HEK293 (cell line): Measurements from ENCODE around the gene CHERP.

Experiments
- CTCF ChIA-PET: fragments of 350-600 bp; formaldehyde crosslinking; extraction: SDS; loops from one replicate; lab custom pipeline; 2021; ENCODE audit warnings: antibody characterized with exemption; lab: Yijun Ruan, JAX
- POLR2A ChIA-PET: fragments of 300-600 bp; formaldehyde crosslinking; extraction: SDS; loops from one replicate; lab custom pipeline; 2020; ENCODE audit warnings: antibody characterized with exemption, inconsistent platforms; lab: Yijun Ruan, JAX
- H3K27ac ChIP-seq: fragments of 200-500 bp; sonication (Bioruptor generic); 2 replicates; pipeline ENCODE4 v1.5.1; 2014; ENCODE audit warnings: low read depth, low read length, control low read depth, inconsistent platforms; ENCODE audit errors: extremely low read depth
- H3K36me3 ChIP-seq, 2 experiments: fragments of 200-500 bp in 1 of 2; sonication (Bioruptor generic) in 1 of 2; 1 replicate in 1 of 2; 2 replicates in 1 of 2; pipeline ENCODE4 v1.5.1; 2014 to 2017; ENCODE audit warnings: inconsistent platforms in 2 of 2, low read length in 2 of 2; ENCODE audit not compliant: control insufficient read depth in 2 of 2, insufficient read depth in 1 of 2
- H3K4me1 ChIP-seq: fragments of 200-500 bp; sonication (Bioruptor generic); 2 replicates; pipeline ENCODE4 v1.5.1; 2014; ENCODE audit warnings: mild to moderate bottlenecking, low read length, inconsistent platforms; ENCODE audit not compliant: control insufficient read depth, insufficient read depth
- H3K4me3 ChIP-seq: 2 replicates; pipeline ENCODE4 v1.5.1; 2011; ENCODE audit warnings: low read depth, mild to moderate bottlenecking, control low read depth, low read length, moderate library complexity
- H3K9me3 ChIP-seq: fragments of 200-500 bp; sonication (Bioruptor generic); 2 replicates; pipeline ENCODE4 v1.5.1; 2014; ENCODE audit warnings: low read depth, low read length, inconsistent platforms; ENCODE audit not compliant: control insufficient read depth, insufficient read depth
- ATF2 ChIP-seq: fragments of 450-650 bp; formaldehyde crosslinking; IDR thresholded peaks from 2 replicates; pipeline ENCODE4 v1.5.1; 2016; ENCODE audit warnings: missing biosample characterization, missing genetic modification characterization, low read depth
- ELK4 ChIP-seq: IDR thresholded peaks from 2 replicates; pipeline ENCODE4 v1.6.1; 2011; ENCODE audit warnings: mild to moderate bottlenecking, low read depth, low read length, borderline replicate concordance
- HIC1 ChIP-seq: fragments of 450-650 bp; formaldehyde crosslinking; IDR thresholded peaks from 2 replicates; pipeline ENCODE4 v1.5.1; 2016; ENCODE audit warnings: missing biosample characterization, missing genetic modification characterization
- KLF8 ChIP-seq: fragments of 450-650 bp; formaldehyde crosslinking; IDR thresholded peaks from 2 replicates; pipeline ENCODE4 v1.5.1; 2016; ENCODE audit warnings: missing biosample characterization, missing genetic modification characterization
- SALL2 ChIP-seq: fragments of 450-650 bp; formaldehyde crosslinking; IDR thresholded peaks from 2 replicates; pipeline ENCODE4 v1.5.0; 2017; ENCODE audit warnings: missing biosample characterization, mild to moderate bottlenecking, missing genetic modification characterization, borderline replicate concordance
- ZBTB17 ChIP-seq: fragments of 450-650 bp; formaldehyde crosslinking; IDR thresholded peaks from 2 replicates; pipeline ENCODE4 v1.5.1; 2016; ENCODE audit warnings: missing biosample characterization, missing genetic modification characterization
- ZBTB49 ChIP-seq: fragments of 450-650 bp; formaldehyde crosslinking; IDR thresholded peaks from 2 replicates; pipeline ENCODE4 v1.5.1; 2016; ENCODE audit warnings: missing biosample characterization, missing genetic modification characterization, low read depth
- ZFP69B ChIP-seq: fragments of 450-650 bp; formaldehyde crosslinking; IDR thresholded peaks from 2 replicates; pipeline ENCODE4 v1.5.1; 2016; ENCODE audit warnings: missing biosample characterization, missing genetic modification characterization
- ZNF133 ChIP-seq: fragments of 450-650 bp; formaldehyde crosslinking; IDR thresholded peaks from 2 replicates; pipeline ENCODE4 v1.5.1; 2016; ENCODE audit warnings: missing biosample characterization, missing genetic modification characterization
- ZNF221 ChIP-seq: fragments of 450-650 bp; formaldehyde crosslinking; IDR thresholded peaks from 2 replicates; pipeline ENCODE4 v1.5.1; 2017; ENCODE audit warnings: missing biosample characterization, missing genetic modification characterization, borderline replicate concordance
- ZNF239 ChIP-seq: fragments of 450-650 bp; formaldehyde crosslinking; IDR thresholded peaks from 2 replicates; pipeline ENCODE4 v1.5.1; 2016; ENCODE audit warnings: missing biosample characterization, missing genetic modification characterization
- ZNF24 ChIP-seq: fragments of 450-650 bp; formaldehyde crosslinking; IDR thresholded peaks from 2 replicates; pipeline ENCODE4 v1.5.1; 2016; ENCODE audit warnings: missing biosample characterization, missing genetic modification characterization
- ZNF274 ChIP-seq, 2 experiments: fragments of 200-500 bp in 1 of 2; fragments of 450-650 bp in 1 of 2; sonication (Bioruptor generic) in 1 of 2; formaldehyde crosslinking in 1 of 2; IDR thresholded peaks; 2 replicates each; pipeline versions ENCODE4 v1.5.1 to v1.6.1; 2014 to 2016; ENCODE audit warnings: borderline replicate concordance in 1 of 2, inconsistent platforms in 1 of 2, low read length in 1 of 2, missing biosample characterization in 1 of 2, missing genetic modification characterization in 1 of 2
- ZNF473 ChIP-seq: fragments of 450-650 bp; formaldehyde crosslinking; IDR thresholded peaks from 2 replicates; pipeline ENCODE4 v1.5.1; 2017; ENCODE audit warnings: missing biosample characterization, missing genetic modification characterization
- ZNF513 ChIP-seq: fragments of 450-650 bp; IDR thresholded peaks from 2 replicates; pipeline ENCODE4 v1.5.1; 2018; ENCODE audit warnings: missing biosample characterization, missing genetic modification characterization
- ZNF549 ChIP-seq: fragments of 450-650 bp; IDR thresholded peaks from 2 replicates; pipeline ENCODE4 v1.5.1; 2018; ENCODE audit warnings: missing biosample characterization, missing genetic modification characterization, mild to moderate bottlenecking, inconsistent platforms, moderate library complexity
- ZNF670 ChIP-seq: fragments of 450-650 bp; formaldehyde crosslinking; IDR thresholded peaks from 2 replicates; pipeline ENCODE4 v1.5.1; 2016; ENCODE audit warnings: missing biosample characterization, missing genetic modification characterization, low read depth
- ZNF701 ChIP-seq: fragments of 450-650 bp; formaldehyde crosslinking; IDR thresholded peaks from 2 replicates; pipeline ENCODE4 v1.5.1; 2016; ENCODE audit warnings: missing biosample characterization, missing genetic modification characterization

The CHERP gene

GRCh38 chr19:16519230-16519687 is 23.0 kb downstream of the CHERP start:
- peaks cover 24 to 88% of the 10 kb centered on the region in 2 experiments for H3K36me3 ChIP-seq
- no peaks in the 10 kb centered on the region for H3K4me1 ChIP-seq
- H3K27ac ChIP-seq: no peak overlapping the region
- TF ChIP-seq KLF8 (tag by site-specific recombination): peak; percentile 17; the same call in 1 of the 2 replicates
- TF ChIP-seq ZBTB49 (tag by site-specific recombination): no peak
- TF ChIP-seq ZNF670 (tag by site-specific recombination): no peak
- no peak overlapping the region for H3K4me3 ChIP-seq
- ChIA-PET CTCF (no interaction called here), POLR2A (no interaction called here)
- no peaks in the 10 kb centered on the region for H3K9me3 ChIP-seq

- Histone ChIP-seq H3K36me3 (peaks cover 18 to 83% of the 10 kb centered on the region in 2 experiments), H3K27ac (no peak overlapping the region), H3K4me1 (no peaks in the 10 kb centered on the region), H3K4me3 (no peak overlapping the region), H3K9me3 (no peaks in the 10 kb centered on the region)
- ChIA-PET POLR2A (no interaction called here), CTCF (no interaction called here)
- TF ChIP-seq HIC1 (tag by site-specific recombination) (peak; percentile 38; the same call in 1 of the 2 replicates), ZNF24 (tag by site-specific recombination) (no peak), ZNF133 (no peak), ZNF221 (tag by site-specific recombination) (no peak)
Measured at GRCh38 chr19:16518483-16519229, 23.6 kb downstream of the CHERP start.

- H3K4me1 ChIP-seq: no peaks in the 10 kb centered on the region
- no peak overlapping the region for H3K27ac ChIP-seq
- H3K9me3 ChIP-seq: no peaks in the 10 kb centered on the region
- CTCF ChIA-PET: interaction anchor here (1.5 to 1.6 kb wide), 2 partner anchors 9 to 76 kb away, joined by 8 to 13 read pairs; no protein-coding TSS in a partner anchor
- no peak overlapping the region for H3K4me3 ChIP-seq
- POLR2A ChIA-PET: interaction anchor here (0.5 kb wide), 1 partner anchor 910 kb away, joined by 3 read pairs; no protein-coding TSS in a partner anchor
- H3K36me3 ChIP-seq: peaks cover 18 to 83% of the 10 kb centered on the region in 2 experiments
- no peak for TF ChIP-seq ELK4
- TF ChIP-seq ZFP69B (tag by site-specific recombination): no peak
- no peak for TF ChIP-seq SALL2
- TF ChIP-seq ZNF513 (tag by site-specific recombination): no peak
- no peak for TF ChIP-seq ZNF239 (tag by site-specific recombination)
- no peak for TF ChIP-seq ZNF274 (IDR thresholded peaks at IDR 0.05; ENCODE audit: low read length)
- no peak for TF ChIP-seq ZNF274 (tag by site-specific recombination; IDR thresholded peaks at IDR 0.05; ENCODE audit: borderline replicate concordance)
- TF ChIP-seq ATF2 (tag by site-specific recombination): no peak
- no peak for TF ChIP-seq ZNF473
- no peak for TF ChIP-seq ZNF701 (tag by site-specific recombination)
- no peak for TF ChIP-seq ZBTB17 (tag by site-specific recombination)
- TF ChIP-seq ZNF549 (tag by site-specific recombination): no peak
Measured at GRCh38 chr19:16518061-16518460, 24.2 kb downstream of the CHERP start.
